H1 (cell line): Measurements from ENCODE around the gene ZBTB42. TPM values are rescaled to one million over a fixed set of nuclear protein-coding genes. Genes with fewer than 3 reads are reported as not detected.

Source experiments
- CREB1 ChIP-seq: IDR thresholded peaks from 2 replicates; pipeline ENCODE4 v1.6.1; 2012; ENCODE audit warnings: inconsistent platforms
- GABPA ChIP-seq: IDR thresholded peaks from 2 replicates; pipeline ENCODE4 v1.6.1; 2011; ENCODE audit warnings: mild to moderate bottlenecking, low read length, moderate library complexity, borderline replicate concordance; ENCODE audit not compliant: insufficient read depth
- RNF2 ChIP-seq: fragments of 200-900, 300-1000 bp; sonication (generic); IDR thresholded peaks from 2 replicates; pipeline ENCODE4 v1.7.1; 2016; ENCODE audit warnings: borderline replicate concordance, low read depth, mild to moderate bottlenecking, antibody characterized with exemption, low read length; ENCODE audit not compliant: poor library complexity, severe bottlenecking; ENCODE audit errors: missing control alignments
- SIRT6 ChIP-seq: IDR thresholded peaks from one replicate; pipeline ENCODE4 v1.7.1; 2012; ENCODE audit warnings: low read length, inconsistent platforms
- SIX5 ChIP-seq: IDR thresholded peaks from 2 replicates; pipeline ENCODE4 v1.6.1; 2011; ENCODE audit warnings: mild to moderate bottlenecking, low read depth, low read length
- SP1 ChIP-seq: IDR thresholded peaks from 2 replicates; pipeline ENCODE4 v1.6.1; 2011; ENCODE audit warnings: low read depth, low read length
- TBP ChIP-seq: IDR thresholded peaks from 2 replicates; pipeline ENCODE4 v1.6.1; 2011; ENCODE audit warnings: low read depth, low read length, improper control_type of control experiment
- TEAD4 ChIP-seq: IDR thresholded peaks from 2 replicates; pipeline ENCODE4 v1.6.1; 2012; ENCODE audit warnings: low read depth, low read length, inconsistent platforms, mixed read lengths
- polyA plus RNA-seq, 7 experiments: library from polyadenylated mRNA; depleted of rRNA in 3 of 7; stranded (reverse) in 5 of 7; unstranded in 2 of 7; fragments of >200 nt in 5 of 7; fragments of 200-250 nt in 2 of 7; gene quantifications; 1 replicate in 5 of 7; 2 replicates in 1 of 7; 4 replicates in 1 of 7; pipeline versions ENCODE4 v1.2.1 to v1.2.3, GENCODE V29; 2011 to 2013; ENCODE audit warnings: missing spikeins in 2 of 7, mixed read lengths in 2 of 7
- total RNA-seq: library from RNA; stranded (reverse); fragmentation: NEBNext Ultra II Directional; extraction: Animal tissue kit (Norgen Biotek cat#: 25700); gene quantifications from 2 replicates; pipeline ENCODE4 v1.2.1, GENCODE V29; 2021
- TF ChIP-seq, protein P1 (sequence below): fragments of 300-600 bp; sonication (generic); IDR thresholded peaks from 2 replicates; pipeline ENCODE4 v1.7.1; 2012; ENCODE audit warnings: low read length, moderate library complexity, mild to moderate bottlenecking, inconsistent platforms; ENCODE audit not compliant: insufficient replicate concordance
- TF ChIP-seq, protein P2 (sequence below): IDR thresholded peaks from 2 replicates; pipeline ENCODE4 v1.6.1; 2011; ENCODE audit warnings: low read depth, mild to moderate bottlenecking, low read length; ENCODE audit not compliant: insufficient read depth

Gene ZBTB42
- total and polyA plus RNA-seq, 2 of the 8 experiments (the other 6 are each of a cell fraction or from before 2014, with no cell fraction given): 2.8 to 3.1 TPM

DNA sequence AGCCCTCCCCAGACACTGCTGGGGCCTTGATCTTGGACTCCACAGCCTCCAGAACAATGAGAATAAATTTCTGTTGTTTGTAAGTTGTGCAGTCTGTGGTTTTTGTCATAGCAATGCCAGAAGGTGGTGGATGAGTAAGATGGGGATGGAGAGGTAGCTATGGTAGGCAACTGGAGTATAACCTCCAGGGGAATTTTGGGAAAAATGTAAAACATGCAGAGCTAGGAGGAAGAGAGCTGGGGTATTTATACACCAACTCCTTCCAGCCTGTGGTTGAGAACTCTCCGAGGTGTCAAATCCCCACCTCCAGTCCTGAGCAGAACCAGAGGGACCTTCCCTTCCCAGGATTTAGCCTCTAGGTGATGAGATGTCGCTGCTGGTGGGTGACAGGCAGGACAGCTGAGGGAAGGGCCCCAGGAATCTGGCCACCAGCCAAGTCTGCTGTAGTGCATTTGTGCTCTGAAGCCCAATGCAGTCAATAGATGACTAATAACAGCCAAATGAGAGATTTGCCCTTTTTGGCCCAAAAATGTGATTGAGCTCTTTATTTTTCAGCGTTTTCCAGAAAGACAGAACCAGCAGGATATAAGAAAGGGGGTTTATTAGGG is 45.0 kb downstream of the ZBTB42 start (continued):
- TF ChIP-seq, protein P1, sequence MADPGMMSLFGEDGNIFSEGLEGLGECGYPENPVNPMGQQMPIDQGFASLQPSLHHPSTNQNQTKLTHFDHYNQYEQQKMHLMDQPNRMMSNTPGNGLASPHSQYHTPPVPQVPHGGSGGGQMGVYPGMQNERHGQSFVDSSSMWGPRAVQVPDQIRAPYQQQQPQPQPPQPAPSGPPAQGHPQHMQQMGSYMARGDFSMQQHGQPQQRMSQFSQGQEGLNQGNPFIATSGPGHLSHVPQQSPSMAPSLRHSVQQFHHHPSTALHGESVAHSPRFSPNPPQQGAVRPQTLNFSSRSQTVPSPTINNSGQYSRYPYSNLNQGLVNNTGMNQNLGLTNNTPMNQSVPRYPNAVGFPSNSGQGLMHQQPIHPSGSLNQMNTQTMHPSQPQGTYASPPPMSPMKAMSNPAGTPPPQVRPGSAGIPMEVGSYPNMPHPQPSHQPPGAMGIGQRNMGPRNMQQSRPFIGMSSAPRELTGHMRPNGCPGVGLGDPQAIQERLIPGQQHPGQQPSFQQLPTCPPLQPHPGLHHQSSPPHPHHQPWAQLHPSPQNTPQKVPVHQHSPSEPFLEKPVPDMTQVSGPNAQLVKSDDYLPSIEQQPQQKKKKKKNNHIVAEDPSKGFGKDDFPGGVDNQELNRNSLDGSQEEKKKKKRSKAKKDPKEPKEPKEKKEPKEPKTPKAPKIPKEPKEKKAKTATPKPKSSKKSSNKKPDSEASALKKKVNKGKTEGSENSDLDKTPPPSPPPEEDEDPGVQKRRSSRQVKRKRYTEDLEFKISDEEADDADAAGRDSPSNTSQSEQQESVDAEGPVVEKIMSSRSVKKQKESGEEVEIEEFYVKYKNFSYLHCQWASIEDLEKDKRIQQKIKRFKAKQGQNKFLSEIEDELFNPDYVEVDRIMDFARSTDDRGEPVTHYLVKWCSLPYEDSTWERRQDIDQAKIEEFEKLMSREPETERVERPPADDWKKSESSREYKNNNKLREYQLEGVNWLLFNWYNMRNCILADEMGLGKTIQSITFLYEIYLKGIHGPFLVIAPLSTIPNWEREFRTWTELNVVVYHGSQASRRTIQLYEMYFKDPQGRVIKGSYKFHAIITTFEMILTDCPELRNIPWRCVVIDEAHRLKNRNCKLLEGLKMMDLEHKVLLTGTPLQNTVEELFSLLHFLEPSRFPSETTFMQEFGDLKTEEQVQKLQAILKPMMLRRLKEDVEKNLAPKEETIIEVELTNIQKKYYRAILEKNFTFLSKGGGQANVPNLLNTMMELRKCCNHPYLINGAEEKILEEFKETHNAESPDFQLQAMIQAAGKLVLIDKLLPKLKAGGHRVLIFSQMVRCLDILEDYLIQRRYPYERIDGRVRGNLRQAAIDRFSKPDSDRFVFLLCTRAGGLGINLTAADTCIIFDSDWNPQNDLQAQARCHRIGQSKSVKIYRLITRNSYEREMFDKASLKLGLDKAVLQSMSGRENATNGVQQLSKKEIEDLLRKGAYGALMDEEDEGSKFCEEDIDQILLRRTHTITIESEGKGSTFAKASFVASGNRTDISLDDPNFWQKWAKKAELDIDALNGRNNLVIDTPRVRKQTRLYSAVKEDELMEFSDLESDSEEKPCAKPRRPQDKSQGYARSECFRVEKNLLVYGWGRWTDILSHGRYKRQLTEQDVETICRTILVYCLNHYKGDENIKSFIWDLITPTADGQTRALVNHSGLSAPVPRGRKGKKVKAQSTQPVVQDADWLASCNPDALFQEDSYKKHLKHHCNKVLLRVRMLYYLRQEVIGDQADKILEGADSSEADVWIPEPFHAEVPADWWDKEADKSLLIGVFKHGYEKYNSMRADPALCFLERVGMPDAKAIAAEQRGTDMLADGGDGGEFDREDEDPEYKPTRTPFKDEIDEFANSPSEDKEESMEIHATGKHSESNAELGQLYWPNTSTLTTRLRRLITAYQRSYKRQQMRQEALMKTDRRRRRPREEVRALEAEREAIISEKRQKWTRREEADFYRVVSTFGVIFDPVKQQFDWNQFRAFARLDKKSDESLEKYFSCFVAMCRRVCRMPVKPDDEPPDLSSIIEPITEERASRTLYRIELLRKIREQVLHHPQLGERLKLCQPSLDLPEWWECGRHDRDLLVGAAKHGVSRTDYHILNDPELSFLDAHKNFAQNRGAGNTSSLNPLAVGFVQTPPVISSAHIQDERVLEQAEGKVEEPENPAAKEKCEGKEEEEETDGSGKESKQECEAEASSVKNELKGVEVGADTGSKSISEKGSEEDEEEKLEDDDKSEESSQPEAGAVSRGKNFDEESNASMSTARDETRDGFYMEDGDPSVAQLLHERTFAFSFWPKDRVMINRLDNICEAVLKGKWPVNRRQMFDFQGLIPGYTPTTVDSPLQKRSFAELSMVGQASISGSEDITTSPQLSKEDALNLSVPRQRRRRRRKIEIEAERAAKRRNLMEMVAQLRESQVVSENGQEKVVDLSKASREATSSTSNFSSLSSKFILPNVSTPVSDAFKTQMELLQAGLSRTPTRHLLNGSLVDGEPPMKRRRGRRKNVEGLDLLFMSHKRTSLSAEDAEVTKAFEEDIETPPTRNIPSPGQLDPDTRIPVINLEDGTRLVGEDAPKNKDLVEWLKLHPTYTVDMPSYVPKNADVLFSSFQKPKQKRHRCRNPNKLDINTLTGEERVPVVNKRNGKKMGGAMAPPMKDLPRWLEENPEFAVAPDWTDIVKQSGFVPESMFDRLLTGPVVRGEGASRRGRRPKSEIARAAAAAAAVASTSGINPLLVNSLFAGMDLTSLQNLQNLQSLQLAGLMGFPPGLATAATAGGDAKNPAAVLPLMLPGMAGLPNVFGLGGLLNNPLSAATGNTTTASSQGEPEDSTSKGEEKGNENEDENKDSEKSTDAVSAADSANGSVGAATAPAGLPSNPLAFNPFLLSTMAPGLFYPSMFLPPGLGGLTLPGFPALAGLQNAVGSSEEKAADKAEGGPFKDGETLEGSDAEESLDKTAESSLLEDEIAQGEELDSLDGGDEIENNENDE: no peak
- TF ChIP-seq RNF2 (no peak), TEAD4 (no peak), GABPA (no peak), CREB1 (no peak), TBP (no peak), SP1 (no peak), SIX5 (no peak), SIRT6 (no peak)
- TF ChIP-seq, protein P2, sequence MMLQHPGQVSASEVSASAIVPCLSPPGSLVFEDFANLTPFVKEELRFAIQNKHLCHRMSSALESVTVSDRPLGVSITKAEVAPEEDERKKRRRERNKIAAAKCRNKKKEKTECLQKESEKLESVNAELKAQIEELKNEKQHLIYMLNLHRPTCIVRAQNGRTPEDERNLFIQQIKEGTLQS: no peak
